Suppressor macrophage treated with lipopolysaccharide for 4 hours (primary cell): ENCODE results near the gene CLRN3.

Experiments used
- DNase-seq: peaks from one replicate; pipeline ENCODE4 v3.0.0-alpha.2; 2020

The CLRN3 gene

GRCh38 chr10:127892743-127893142, at the start of gene CLRN3:
Gene CLRN3 (minus strand): TSS chr10:127892941. CDS start chr10:127892784, 157 bp downstream.
- no peak for DNase-seq

- DNase-seq = no peak
These were observed 48.3 kb upstream of the CLRN3 start for GRCh38 chr10:127940866-127941640.

GRCh38 chr10:127939786-127940330, 47.1 kb upstream of the CLRN3 start:
- DNase-seq = no peak

GRCh38 chr10:127937915-127938463, 45.2 kb upstream of the CLRN3 start:
- no peak for DNase-seq

GRCh38 chr10:127937069-127937468, 44.3 kb upstream of the CLRN3 start:
- no peak for DNase-seq

- DNase-seq = no peak
These were observed 42.4 kb upstream of the CLRN3 start for GRCh38 chr10:127935071-127935561.

- no peak for DNase-seq
These were observed 41.6 kb upstream of the CLRN3 start for GRCh38 chr10:127934383-127934782.

- DNase-seq = no peak
These were observed 40.5 kb upstream of the CLRN3 start for GRCh38 chr10:127933271-127933670.

- DNase-seq = no peak
These were observed 40.0 kb upstream of the CLRN3 start for GRCh38 chr10:127932521-127933270.

GRCh38 chr10:127928021-127928806, 35.5 kb upstream of the CLRN3 start:
- DNase-seq = no peak

GRCh38 chr10:127926455-127926854, 33.7 kb upstream of the CLRN3 start:
- DNase-seq = peak; percentile 92

- DNase-seq = no peak
These were observed 32.9 kb upstream of the CLRN3 start for GRCh38 chr10:127925471-127926207.

- DNase-seq = no peak
These were observed 30.9 kb upstream of the CLRN3 start for GRCh38 chr10:127923646-127924045.

GRCh38 chr10:127922675-127923366, 30.1 kb upstream of the CLRN3 start:
- no peak for DNase-seq

GRCh38 chr10:127922206-127922605, 29.5 kb upstream of the CLRN3 start:
- DNase-seq = no peak

- peak; percentile 83 for DNase-seq
These were observed 29.0 kb upstream of the CLRN3 start for GRCh38 chr10:127921753-127922145.

- no peak for DNase-seq
These were observed 28.5 kb upstream of the CLRN3 start for GRCh38 chr10:127921075-127921752.

- DNase-seq = peak; percentile 68
These were observed 27.7 kb upstream of the CLRN3 start for GRCh38 chr10:127920306-127921074.

GRCh38 chr10:127919418-127920271, 26.9 kb upstream of the CLRN3 start:
- DNase-seq = peak; percentile 75
